Measurements from ENCODE around the gene SKP2.

The SKP2 gene

GRCh38 chr5:36153298-36153677 lies 1.4 kb downstream of the SKP2 start:
- Histone ChIP-seq H3K4me2 (ENCODE audit: low read length) (peak overlapping the region; percentile 19), H3K56ac (ENCODE audit: low read length) (peak overlapping the region; percentile 78), H3K4me3 (ENCODE audit: low read length) (no peak overlapping the region), H3K18ac (ENCODE audit: low read length) (no peak overlapping the region), H2BK5ac (ENCODE audit: low read length) (no peak overlapping the region), H4K8ac (ENCODE audit: low read depth, low read length) (no peak overlapping the region), H2BK15ac (replicated peaks; ENCODE audit: low read depth) (no peak overlapping the region), H2BK120ac (ENCODE audit: low read depth, low read length) (no peak overlapping the region), H2AK5ac (ENCODE audit: low read length) (no peak overlapping the region), H3K4me1 (ENCODE audit: control insufficient read depth, low read depth, low read length) (peaks cover 13% of the 10 kb centered on the region), H3K27me3 (ENCODE audit: insufficient read depth, low read length, poor library complexity) (no peaks in the 10 kb centered on the region), H3K79me1 (ENCODE audit: low read length) (peaks cover 10% of the 10 kb centered on the region), H3K9ac (ENCODE audit: low read length) (peak overlapping the region; percentile 62), H3K27ac (ENCODE audit: low read depth, low read length) (no peak overlapping the region), H3K23ac (ENCODE audit: low read length) (no peak overlapping the region), H3K36me3 (ENCODE audit: control insufficient read depth, insufficient read depth, low read length) (peaks cover 2% of the 10 kb centered on the region), H4K5ac (ENCODE audit: low read length) (no peak overlapping the region), H3K4ac (ENCODE audit: low read depth, low read length) (no peak overlapping the region), H3K79me2 (ENCODE audit: control insufficient read depth, insufficient read depth, low read length) (peaks cover 35% of the 10 kb centered on the region)
- no peak for DNase-seq
- WGBS (ENCODE audit: extremely low coverage, insufficient coverage, low lambda C conversion rate): no CpG with 5 or more reads among the region's 7 CpGs

GRCh38 chr5:36153726-36154125 lies 1.8 kb downstream of the SKP2 start:
- no peak overlapping the region for H3K18ac ChIP-seq (ENCODE audit: low read length)
- WGBS (ENCODE audit: extremely low coverage, insufficient coverage, low lambda C conversion rate): no CpG with 5 or more reads among the region's 4 CpGs
- H2AK5ac ChIP-seq (ENCODE audit: low read length): no peak overlapping the region
- H3K4me2 ChIP-seq (ENCODE audit: low read length): peak overlapping the region; percentile 19
- no peak overlapping the region for H3K4me3 ChIP-seq (ENCODE audit: low read length)
- H3K79me1 ChIP-seq (ENCODE audit: low read length): peaks cover 11% of the 10 kb centered on the region
- H3K36me3 ChIP-seq (ENCODE audit: control insufficient read depth, insufficient read depth, low read length): peaks cover 2% of the 10 kb centered on the region
- no peak for DNase-seq
- no peaks in the 10 kb centered on the region for H3K27me3 ChIP-seq (ENCODE audit: insufficient read depth, low read length, poor library complexity)
- H2BK120ac ChIP-seq (ENCODE audit: low read depth, low read length): no peak overlapping the region
- H3K56ac ChIP-seq (ENCODE audit: low read length): no peak overlapping the region
- H3K4me1 ChIP-seq (ENCODE audit: control insufficient read depth, low read depth, low read length): peaks cover 13% of the 10 kb centered on the region
- no peak overlapping the region for H2BK5ac ChIP-seq (ENCODE audit: low read length)
- H3K9ac ChIP-seq (ENCODE audit: low read length): peak overlapping the region; percentile 62
- H3K23ac ChIP-seq (ENCODE audit: low read length): no peak overlapping the region
- no peak overlapping the region for H4K5ac ChIP-seq (ENCODE audit: low read length)
- no peak overlapping the region for H3K27ac ChIP-seq (ENCODE audit: low read depth, low read length)
- no peak overlapping the region for H3K4ac ChIP-seq (ENCODE audit: low read depth, low read length)
- peaks cover 38% of the 10 kb centered on the region for H3K79me2 ChIP-seq (ENCODE audit: control insufficient read depth, insufficient read depth, low read length)
- no peak overlapping the region for H2BK15ac ChIP-seq (replicated peaks; ENCODE audit: low read depth)
- no peak overlapping the region for H4K8ac ChIP-seq (ENCODE audit: low read depth, low read length)

GRCh38 chr5:36155291-36155690 lies 3.4 kb downstream of the SKP2 start:
- WGBS (ENCODE audit: extremely low coverage, insufficient coverage, low lambda C conversion rate): no CpG with 5 or more reads among the region's 7 CpGs
- Histone ChIP-seq H2BK5ac (ENCODE audit: low read length) (no peak overlapping the region), H4K8ac (ENCODE audit: low read depth, low read length) (no peak overlapping the region), H3K18ac (ENCODE audit: low read length) (peak overlapping the region; percentile 42), H3K4ac (ENCODE audit: low read depth, low read length) (no peak overlapping the region), H3K4me2 (ENCODE audit: low read length) (no peak overlapping the region), H3K4me1 (ENCODE audit: control insufficient read depth, low read depth, low read length) (peaks cover 13% of the 10 kb centered on the region), H2BK120ac (ENCODE audit: low read depth, low read length) (no peak overlapping the region), H4K5ac (ENCODE audit: low read length) (no peak overlapping the region), H3K4me3 (ENCODE audit: low read length) (no peak overlapping the region), H3K27ac (ENCODE audit: low read depth, low read length) (peak overlapping the region; percentile 82), H3K79me1 (ENCODE audit: low read length) (peaks cover 15% of the 10 kb centered on the region), H3K36me3 (ENCODE audit: control insufficient read depth, insufficient read depth, low read length) (peaks cover 4% of the 10 kb centered on the region), H3K9ac (ENCODE audit: low read length) (no peak overlapping the region), H2BK15ac (replicated peaks; ENCODE audit: low read depth) (no peak overlapping the region), H2AK5ac (ENCODE audit: low read length) (no peak overlapping the region), H3K79me2 (ENCODE audit: control insufficient read depth, insufficient read depth, low read length) (peaks cover 48% of the 10 kb centered on the region), H3K27me3 (ENCODE audit: insufficient read depth, low read length, poor library complexity) (no peaks in the 10 kb centered on the region), H3K56ac (ENCODE audit: low read length) (no peak overlapping the region), H3K23ac (ENCODE audit: low read length) (no peak overlapping the region)
- peak; percentile 42 for DNase-seq

GRCh38 chr5:36156121-36156601 lies 4.2 kb downstream of the SKP2 start:
- Histone ChIP-seq H3K4ac (ENCODE audit: low read depth, low read length) (no peak overlapping the region), H2BK120ac (ENCODE audit: low read depth, low read length) (no peak overlapping the region), H3K4me3 (ENCODE audit: low read length) (no peak overlapping the region), H3K36me3 (ENCODE audit: control insufficient read depth, insufficient read depth, low read length) (peaks cover 4% of the 10 kb centered on the region), H3K4me1 (ENCODE audit: control insufficient read depth, low read depth, low read length) (peaks cover 13% of the 10 kb centered on the region), H2AK5ac (ENCODE audit: low read length) (no peak overlapping the region), H3K27me3 (ENCODE audit: insufficient read depth, low read length, poor library complexity) (no peaks in the 10 kb centered on the region), H3K79me2 (ENCODE audit: control insufficient read depth, insufficient read depth, low read length) (peaks cover 52% of the 10 kb centered on the region), H3K56ac (ENCODE audit: low read length) (peak overlapping the region; percentile 18), H4K5ac (ENCODE audit: low read length) (no peak overlapping the region), H3K9ac (ENCODE audit: low read length) (no peak overlapping the region), H4K8ac (ENCODE audit: low read depth, low read length) (no peak overlapping the region), H2BK5ac (ENCODE audit: low read length) (no peak overlapping the region), H3K18ac (ENCODE audit: low read length) (peak overlapping the region; percentile 42), H3K27ac (ENCODE audit: low read depth, low read length) (peak overlapping the region; percentile 82), H2BK15ac (replicated peaks; ENCODE audit: low read depth) (peak overlapping the region; percentile 14), H3K4me2 (ENCODE audit: low read length) (peak overlapping the region; percentile 7), H3K79me1 (ENCODE audit: low read length) (peaks cover 15% of the 10 kb centered on the region), H3K23ac (ENCODE audit: low read length) (no peak overlapping the region)
- DNase-seq: peak; percentile 75
- no CpG with 5 or more reads among the region's 4 CpGs for WGBS (ENCODE audit: extremely low coverage, insufficient coverage, low lambda C conversion rate)

- H3K23ac ChIP-seq (ENCODE audit: low read length): no peak overlapping the region
- WGBS (ENCODE audit: extremely low coverage, insufficient coverage, low lambda C conversion rate): no CpG with 5 or more reads among the region's 1 CpG
- H3K4me1 ChIP-seq (ENCODE audit: control insufficient read depth, low read depth, low read length): peaks cover 13% of the 10 kb centered on the region
These were observed 4.7 kb downstream of the SKP2 start for GRCh38 chr5:36156619-36157018.

GRCh38 chr5:36158144-36158543 lies 6.2 kb downstream of the SKP2 start:
- Histone ChIP-seq H3K23ac (ENCODE audit: low read length) (no peak overlapping the region), H2BK5ac (ENCODE audit: low read length) (no peak overlapping the region), H4K5ac (ENCODE audit: low read length) (no peak overlapping the region), H3K9ac (ENCODE audit: low read length) (no peak overlapping the region), H4K8ac (ENCODE audit: low read depth, low read length) (no peak overlapping the region), H3K4ac (ENCODE audit: low read depth, low read length) (peak overlapping the region; percentile 47), H3K79me2 (ENCODE audit: control insufficient read depth, insufficient read depth, low read length) (peaks cover 49% of the 10 kb centered on the region), H2BK15ac (replicated peaks; ENCODE audit: low read depth) (no peak overlapping the region), H3K18ac (ENCODE audit: low read length) (peak overlapping the region; percentile 77), H3K4me3 (ENCODE audit: low read length) (no peak overlapping the region), H3K79me1 (ENCODE audit: low read length) (peaks cover 16% of the 10 kb centered on the region), H2AK5ac (ENCODE audit: low read length) (no peak overlapping the region), H3K36me3 (ENCODE audit: control insufficient read depth, insufficient read depth, low read length) (peaks cover 4% of the 10 kb centered on the region), H2BK120ac (ENCODE audit: low read depth, low read length) (no peak overlapping the region), H3K4me2 (ENCODE audit: low read length) (no peak overlapping the region), H3K56ac (ENCODE audit: low read length) (no peak overlapping the region), H3K27me3 (ENCODE audit: insufficient read depth, low read length, poor library complexity) (no peaks in the 10 kb centered on the region), H3K4me1 (ENCODE audit: control insufficient read depth, low read depth, low read length) (peaks cover 13% of the 10 kb centered on the region), H3K27ac (ENCODE audit: low read depth, low read length) (no peak overlapping the region)
- no CpG with 5 or more reads among the region's 2 CpGs for whole genome bisulfite sequencing (ENCODE audit: extremely low coverage, insufficient coverage, low lambda C conversion rate)
- DNase-seq: no peak

More at GRCh38 chr5:36156619-36157018, 4.7 kb downstream of the SKP2 start:
- Histone ChIP-seq H2BK120ac (ENCODE audit: low read depth, low read length) (no peak overlapping the region), H3K79me1 (ENCODE audit: low read length) (peaks cover 16% of the 10 kb centered on the region), H3K56ac (ENCODE audit: low read length) (no peak overlapping the region), H4K8ac (ENCODE audit: low read depth, low read length) (no peak overlapping the region), H3K4ac (ENCODE audit: low read depth, low read length) (no peak overlapping the region), H2AK5ac (ENCODE audit: low read length) (no peak overlapping the region), H2BK15ac (replicated peaks; ENCODE audit: low read depth) (no peak overlapping the region), H3K27ac (ENCODE audit: low read depth, low read length) (peak overlapping the region; percentile 82), H4K5ac (ENCODE audit: low read length) (no peak overlapping the region), H2BK5ac (ENCODE audit: low read length) (no peak overlapping the region), H3K9ac (ENCODE audit: low read length) (no peak overlapping the region), H3K18ac (ENCODE audit: low read length) (peak overlapping the region; percentile 42), H3K79me2 (ENCODE audit: control insufficient read depth, insufficient read depth, low read length) (peaks cover 54% of the 10 kb centered on the region), H3K27me3 (ENCODE audit: insufficient read depth, low read length, poor library complexity) (no peaks in the 10 kb centered on the region), H3K4me2 (ENCODE audit: low read length) (no peak overlapping the region), H3K36me3 (ENCODE audit: control insufficient read depth, insufficient read depth, low read length) (peaks cover 4% of the 10 kb centered on the region), H3K4me3 (ENCODE audit: low read length) (no peak overlapping the region)
- DNase-seq: peak; percentile 97
